OCI-LY1 (cell line): ENCODE measurements around the gene TP53AIP1.

ENCODE experiments used
- H2AFZ ChIP-seq: fragments of 200-600 bp; sonication (generic), shearing (Covaris generic); 2 replicates; pipeline ENCODE4 v1.6.0; 2014; ENCODE audit warnings: antibody characterized with exemption, mild to moderate bottlenecking, low read length
- H3F3A ChIP-seq: fragments of 200-600 bp; sonication (generic), shearing (Covaris generic); 2 replicates; pipeline ENCODE4 v1.6.0; 2014; ENCODE audit warnings: mild to moderate bottlenecking, antibody characterized with exemption, low read length, moderate library complexity; ENCODE audit not compliant: insufficient read depth
- H3K27ac ChIP-seq: fragments of 200-600 bp; sonication (generic); 2 replicates; pipeline ENCODE4 v1.5.1; 2014; ENCODE audit warnings: low read length, mixed run types, mild to moderate bottlenecking, low read depth; ENCODE audit not compliant: poor library complexity, severe bottlenecking
- H3K27me3 ChIP-seq: fragments of 200-600 bp; sonication (generic); 2 replicates; pipeline ENCODE4 v1.6.0; 2014; ENCODE audit warnings: antibody characterized with exemption, mild to moderate bottlenecking, low read length, moderate library complexity; ENCODE audit not compliant: insufficient read depth
- H3K36me3 ChIP-seq: fragments of 200-600 bp; sonication (generic); 2 replicates; pipeline ENCODE4 v1.6.1; 2014; ENCODE audit warnings: mild to moderate bottlenecking, antibody characterized with exemption, low read length, moderate library complexity, mixed read lengths; ENCODE audit not compliant: insufficient read depth
- H3K4me1 ChIP-seq: fragments of 200-600 bp; sonication (generic); 2 replicates; pipeline ENCODE4 v1.5.1; 2014; ENCODE audit warnings: mild to moderate bottlenecking, low read length, moderate library complexity; ENCODE audit not compliant: insufficient read depth, severe bottlenecking
- H3K4me2 ChIP-seq: fragments of 200-600 bp; sonication (generic), shearing (Covaris generic); 2 replicates; pipeline ENCODE4 v1.6.1; 2014; ENCODE audit warnings: low read length
- H3K4me3 ChIP-seq: fragments of 200-600 bp; sonication (generic); 2 replicates; pipeline ENCODE4 v1.5.1; 2014; ENCODE audit warnings: low read length, low read depth, mild to moderate bottlenecking, mixed read lengths; ENCODE audit not compliant: poor library complexity, severe bottlenecking
- H3K79me2 ChIP-seq: fragments of 200-600 bp; shearing (Covaris generic); 2 replicates; pipeline ENCODE4 v1.6.1; 2016; ENCODE audit warnings: mixed run types, low read length, mixed read lengths; ENCODE audit not compliant: insufficient read depth
- H3K9ac ChIP-seq: fragments of 200-600 bp; sonication (generic), shearing (Covaris generic); 2 replicates; pipeline ENCODE4 v1.6.1; 2014; ENCODE audit warnings: mild to moderate bottlenecking, low read length, mixed read lengths
- H3K9me2 ChIP-seq: fragments of 200-600 bp; sonication (generic), shearing (Covaris generic); 2 replicates; pipeline ENCODE4 v1.6.1; 2014; ENCODE audit warnings: low read depth, mild to moderate bottlenecking, low read length, mixed read lengths
- H3K9me3 ChIP-seq: fragments of 200-600 bp; shearing (Covaris generic); 2 replicates; pipeline ENCODE4 v1.6.1; 2014; ENCODE audit warnings: low read length, mixed read lengths
- H4K20me1 ChIP-seq: fragments of 200-600 bp; sonication (generic), shearing (Covaris generic); 2 replicates; pipeline ENCODE4 v1.6.0; 2016; ENCODE audit warnings: mild to moderate bottlenecking, low read length; ENCODE audit not compliant: insufficient read depth
- CTCF ChIP-seq: fragments of 200-600 bp; sonication (generic), shearing (Covaris generic); IDR thresholded peaks from 2 replicates; pipeline ENCODE4 v1.5.1; 2017; ENCODE audit warnings: mild to moderate bottlenecking, antibody characterized with exemption, low read length, moderate library complexity, mixed read lengths
- EZH2 ChIP-seq: fragments of 200-600 bp; sonication (generic), shearing (Covaris generic); IDR thresholded peaks from 2 replicates; pipeline ENCODE4 v1.8.0; 2017; ENCODE audit warnings: borderline replicate concordance, mixed run types, mild to moderate bottlenecking, antibody characterized with exemption, low read length, moderate library complexity, mixed read lengths

TP53AIP1 gene

GRCh38 chr11:128895526-128895925 lies 47.1 kb downstream of the TP53AIP1 start:
- Histone ChIP-seq H3K9me2 (no peaks in the 10 kb centered on the region), H3K79me2 (no peaks in the 10 kb centered on the region), H3K4me3 (no peak overlapping the region), H3K4me1 (no peaks in the 10 kb centered on the region), H3K36me3 (no peaks in the 10 kb centered on the region), H3K27ac (no peak overlapping the region), H2AFZ (no peak overlapping the region), H4K20me1 (no peaks in the 10 kb centered on the region), H3K9ac (no peak overlapping the region), H3K9me3 (no peaks in the 10 kb centered on the region), H3F3A (no peaks in the 10 kb centered on the region), H3K4me2 (no peak overlapping the region), H3K27me3 (no peaks in the 10 kb centered on the region)
- no peak for TF ChIP-seq EZH2
- no peak for TF ChIP-seq CTCF

GRCh38 chr11:128894685-128895084 lies 48.0 kb downstream of the TP53AIP1 start:
- H3F3A ChIP-seq: no peaks in the 10 kb centered on the region
- no peak overlapping the region for H3K9ac ChIP-seq
- no peak overlapping the region for H3K4me2 ChIP-seq
- no peak overlapping the region for H3K27ac ChIP-seq
- H3K4me3 ChIP-seq: no peak overlapping the region
- no peaks in the 10 kb centered on the region for H3K27me3 ChIP-seq
- no peaks in the 10 kb centered on the region for H3K9me2 ChIP-seq
- no peaks in the 10 kb centered on the region for H3K4me1 ChIP-seq
- no peaks in the 10 kb centered on the region for H4K20me1 ChIP-seq
- H3K36me3 ChIP-seq: no peaks in the 10 kb centered on the region
- no peaks in the 10 kb centered on the region for H3K9me3 ChIP-seq
- H2AFZ ChIP-seq: no peak overlapping the region
- H3K79me2 ChIP-seq: no peaks in the 10 kb centered on the region
- TF ChIP-seq EZH2: no peak
- no peak for TF ChIP-seq CTCF

- Histone ChIP-seq H3K4me2 (no peak overlapping the region), H4K20me1 (no peaks in the 10 kb centered on the region), H3K9ac (no peak overlapping the region), H3K4me3 (no peak overlapping the region), H3K9me3 (no peaks in the 10 kb centered on the region), H3F3A (no peaks in the 10 kb centered on the region), H3K27me3 (no peaks in the 10 kb centered on the region), H3K79me2 (no peaks in the 10 kb centered on the region), H3K27ac (no peak overlapping the region), H2AFZ (no peak overlapping the region), H3K4me1 (no peaks in the 10 kb centered on the region), H3K36me3 (no peaks in the 10 kb centered on the region), H3K9me2 (no peaks in the 10 kb centered on the region)
- TF ChIP-seq EZH2 (no peak), CTCF (no peak)
Observed at GRCh38 chr11:128894286-128894681, 48.4 kb downstream of the TP53AIP1 start.
